ENCODE measurements around the gene LIG4. TPM values are rescaled to one million over a fixed set of nuclear protein-coding genes. Genes with fewer than 3 reads are reported as not detected.
"Not testable (repeated sequence)": the region's sequence is repeated elsewhere in the genome, so short reads cannot be mapped to it uniquely, and the experiment has no call there.

Gene LIG4
- polyA plus RNA-seq (ENCODE audit: insufficient read length in 3 of 3), result 10 to 100 TPM; 14.4 to 17.8 (median 14.7) TPM

GRCh38 chr13:108215436-108215835, at the start of gene LIG4:
Gene LIG4, minus strand, starts transcription at chr13:108215536. Its CDS starts 4,268 bp downstream, at chr13:108211268.
- DNase-seq (ENCODE audit: low read depth in 3 of 3, low spot score in 2 of 3), result peak; percentile 80 to 87 (median 82)

GRCh38 chr13:108263621-108264355, 48.5 kb upstream of the LIG4 start:
- DNase-seq (ENCODE audit: low read depth in 3 of 3, low spot score in 2 of 3), result no peak

GRCh38 chr13:108257248-108257647, 41.9 kb upstream of the LIG4 start:
- no peak for DNase-seq (ENCODE audit: low read depth in 3 of 3, low spot score in 2 of 3)

- no peak for DNase-seq (ENCODE audit: low read depth in 3 of 3, low spot score in 2 of 3)
These were observed 33.8 kb upstream of the LIG4 start for GRCh38 chr13:108249150-108249549.

- DNase-seq (ENCODE audit: low read depth in 3 of 3, low spot score in 2 of 3), result no peak
These were observed 15.0 kb upstream of the LIG4 start for GRCh38 chr13:108230377-108230776.

GRCh38 chr13:108227651-108228272, 12.4 kb upstream of the LIG4 start:
- no peak for DNase-seq (ENCODE audit: low read depth in 3 of 3, low spot score in 2 of 3)

GRCh38 chr13:108226184-108226583, 10.8 kb upstream of the LIG4 start:
- no peak for DNase-seq (ENCODE audit: low read depth in 3 of 3, low spot score in 2 of 3)

GRCh38 chr13:108225440-108225839, 10.1 kb upstream of the LIG4 start:
- no peak for DNase-seq (ENCODE audit: low read depth in 3 of 3, low spot score in 2 of 3)

GRCh38 chr13:108223687-108224503, 8.6 kb upstream of the LIG4 start:
- DNase-seq (ENCODE audit: low read depth in 3 of 3, low spot score in 2 of 3), result no peak

- DNase-seq (ENCODE audit: low read depth in 3 of 3, low spot score in 2 of 3), result no peak
These were observed 4.7 kb upstream of the LIG4 start for GRCh38 chr13:108220041-108220440.

- DNase-seq (ENCODE audit: low read depth in 3 of 3, low spot score in 2 of 3), result peak; percentile 86 to 89 (median 88)
These were observed 3.0 kb upstream of the LIG4 start, which contains the start of gene ABHD13 for GRCh38 chr13:108218044-108218974. Gene ABHD13, plus strand, starts transcription at chr13:108218392. Its CDS starts 10,827 bp downstream, at chr13:108229219.

GRCh38 chr13:108217307-108218043, 2.1 kb upstream of the LIG4 start:
- DNase-seq (ENCODE audit: low read depth in 3 of 3, low spot score in 2 of 3), result not testable (repeated sequence)

GRCh38 chr13:108214441-108215271, 680 bp downstream of the LIG4 start:
- DNase-seq (ENCODE audit: low read depth in 3 of 3, low spot score in 2 of 3), result no peak

- DNase-seq (ENCODE audit: low read depth in 3 of 3, low spot score in 2 of 3), result no peak
These were observed 1.4 kb downstream of the LIG4 start for GRCh38 chr13:108213946-108214345.

- no peak for DNase-seq (ENCODE audit: low read depth in 3 of 3, low spot score in 2 of 3)
These were observed 2.5 kb downstream of the LIG4 start for GRCh38 chr13:108212886-108213285.

GRCh38 chr13:108210551-108210950, 4.8 kb downstream of the LIG4 start:
- no peak for DNase-seq (ENCODE audit: low read depth in 3 of 3, low spot score in 2 of 3)

GRCh38 chr13:108200781-108201398, 14.4 kb downstream of the LIG4 start:
- DNase-seq (ENCODE audit: low read depth in 3 of 3, low spot score in 2 of 3), result no peak

GRCh38 chr13:108195861-108196260, 19.5 kb downstream of the LIG4 start:
- no peak for DNase-seq (ENCODE audit: low read depth in 3 of 3, low spot score in 2 of 3)
